ENCODE data around the gene IL20RA.
"Not testable (repeated sequence)": the region's sequence is repeated elsewhere in the genome, so short reads cannot be mapped to it uniquely, and the experiment has no call there.

The IL20RA gene

DNA sequence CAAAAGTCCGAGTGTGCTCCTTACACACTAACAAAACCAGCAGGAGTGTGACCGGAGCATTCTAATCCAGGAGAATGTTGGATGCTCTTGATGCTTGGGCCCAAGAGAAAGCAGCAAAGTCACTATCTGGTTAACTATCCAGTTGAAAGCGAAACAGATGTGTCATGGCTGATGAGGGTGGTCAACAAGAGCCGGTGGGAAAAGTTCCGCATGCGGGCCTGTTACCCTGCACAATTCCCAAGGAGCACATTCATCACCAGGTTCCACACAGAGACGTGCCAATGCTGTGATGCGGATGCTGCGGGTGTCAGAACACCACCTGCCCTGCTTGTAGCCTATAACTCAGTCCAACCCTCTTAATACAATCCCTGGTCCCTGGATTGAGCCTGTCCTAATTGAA is 38.7 kb downstream of the IL20RA start:
- no peak for DNase-seq

DNA sequence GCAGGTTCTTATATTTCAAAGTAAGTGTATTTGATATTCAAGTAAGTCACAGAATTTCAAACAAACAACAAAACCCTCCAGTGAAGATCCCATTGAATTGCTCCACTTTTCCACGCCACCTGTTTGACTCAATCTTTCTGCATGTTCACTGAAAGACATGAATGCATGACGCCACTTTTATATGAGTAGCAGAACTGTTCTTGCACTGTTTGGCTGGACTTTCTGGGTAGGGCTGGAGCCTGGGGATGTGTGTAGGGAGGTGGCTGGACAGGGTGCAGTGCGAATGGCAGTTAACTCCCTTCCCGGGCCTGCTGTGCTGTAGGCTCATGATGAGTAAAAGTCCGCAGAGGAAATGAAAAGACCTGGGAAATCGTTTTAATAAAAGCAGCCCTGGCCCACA is 39.7 kb downstream of the IL20RA start:
- DNase-seq: no peak

DNA sequence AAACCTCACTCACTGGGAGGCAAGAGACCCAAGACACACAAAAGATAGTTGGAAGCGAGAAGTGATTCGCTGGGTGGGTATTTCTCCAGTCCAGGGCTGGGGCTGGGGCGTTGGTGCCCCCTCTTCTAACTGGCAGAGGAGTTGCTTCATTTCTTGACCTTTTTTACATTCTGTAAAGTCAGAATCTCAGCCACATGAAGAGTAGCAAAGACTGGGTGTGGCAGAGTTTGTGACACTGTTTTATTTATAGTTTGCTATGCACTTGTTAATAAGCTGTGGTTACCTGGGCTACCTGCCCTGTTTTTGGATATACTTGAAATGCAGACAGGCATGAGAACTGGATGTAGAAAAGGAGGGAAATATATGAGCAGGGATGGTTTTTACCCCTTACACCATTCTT is 42.3 kb downstream of the IL20RA start:
- no peak for DNase-seq

DNA sequence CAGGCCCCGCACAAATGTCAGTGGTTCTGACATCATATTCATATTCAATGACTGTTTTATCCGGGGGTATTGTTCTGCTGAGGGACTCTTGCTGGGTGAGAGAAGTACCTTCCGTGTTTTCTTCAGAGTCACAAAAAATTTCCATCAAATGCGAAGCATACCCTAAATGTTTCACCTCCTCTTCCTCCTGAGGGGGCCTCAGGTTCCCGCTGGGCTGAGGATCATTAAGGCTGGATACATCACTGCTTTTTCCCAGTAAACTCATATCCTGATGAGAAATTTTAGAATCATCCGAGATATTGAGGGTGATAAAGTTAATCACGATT is 42.8 kb downstream of the IL20RA start:
- DNase-seq: no peak

DNA sequence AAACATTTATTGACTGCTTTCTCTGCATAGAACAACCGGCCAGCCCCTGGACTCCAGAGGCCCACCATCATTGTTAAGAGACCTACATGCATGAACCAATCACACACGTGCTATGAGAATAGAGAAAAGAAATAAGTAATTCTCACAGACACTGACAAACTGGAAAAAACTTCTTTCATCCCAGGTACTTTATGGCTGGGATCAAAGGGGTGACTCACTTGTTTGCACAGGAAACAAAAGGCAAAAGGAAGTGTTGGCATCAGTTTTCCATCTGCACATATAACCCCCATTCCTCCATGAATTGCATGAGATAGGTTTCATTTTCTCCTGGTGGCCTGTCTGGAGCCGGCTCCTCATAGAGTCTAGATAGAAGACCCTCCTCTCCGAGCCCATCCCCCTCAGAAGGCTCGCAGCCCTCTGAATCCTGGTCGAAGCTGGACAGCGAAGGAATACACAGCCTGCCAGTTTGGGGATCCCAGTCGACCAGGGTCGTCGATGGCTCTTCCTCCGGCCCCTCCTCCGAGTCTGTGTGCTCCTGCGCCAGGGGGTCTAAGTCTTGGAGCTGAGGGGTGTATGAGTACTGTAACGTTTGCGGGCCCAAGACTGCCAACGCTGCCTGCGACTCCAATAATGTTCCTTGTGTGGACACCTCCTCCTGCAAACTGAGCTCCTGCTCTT is 43.3 kb downstream of the IL20RA start:
- no peak for DNase-seq

DNA sequence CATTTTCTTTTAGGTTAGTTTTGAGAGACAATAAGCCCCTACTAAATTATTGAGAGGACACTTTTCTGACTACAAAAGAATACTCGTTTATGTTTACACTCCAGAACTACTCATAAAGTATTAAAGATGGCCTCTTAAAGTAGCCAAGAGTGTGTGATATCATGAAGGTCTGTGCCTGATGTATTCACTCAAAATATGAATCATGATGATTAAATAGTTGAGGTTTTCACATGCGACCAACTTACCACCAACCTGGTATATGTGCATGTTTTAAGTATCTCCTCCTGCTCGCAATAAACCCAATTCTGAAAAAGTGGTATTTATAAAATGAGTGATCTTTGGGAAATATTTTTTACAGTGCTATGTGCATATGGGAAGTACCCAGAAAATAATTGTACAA is 43.9 kb downstream of the IL20RA start:
- no peak for DNase-seq

DNA sequence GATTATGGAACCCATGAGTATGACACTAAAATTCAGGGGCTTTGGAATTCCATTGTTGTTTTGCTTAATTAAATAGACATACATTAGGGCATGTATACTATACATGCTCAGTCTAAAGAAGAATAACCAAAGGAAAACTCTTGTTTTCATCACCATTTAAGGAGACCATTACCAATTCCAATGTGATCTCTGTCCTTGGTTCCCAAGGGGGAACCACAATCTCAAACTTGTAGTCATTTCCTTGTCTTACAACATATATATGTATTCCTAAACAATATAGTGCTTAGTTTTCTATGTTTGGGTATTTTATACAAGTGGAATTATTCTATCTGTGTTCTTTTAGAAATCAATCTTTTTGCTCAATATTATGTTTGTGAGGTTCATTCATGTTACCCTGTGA is 49.2 kb downstream of the IL20RA start:
- no peak for DNase-seq

DNA sequence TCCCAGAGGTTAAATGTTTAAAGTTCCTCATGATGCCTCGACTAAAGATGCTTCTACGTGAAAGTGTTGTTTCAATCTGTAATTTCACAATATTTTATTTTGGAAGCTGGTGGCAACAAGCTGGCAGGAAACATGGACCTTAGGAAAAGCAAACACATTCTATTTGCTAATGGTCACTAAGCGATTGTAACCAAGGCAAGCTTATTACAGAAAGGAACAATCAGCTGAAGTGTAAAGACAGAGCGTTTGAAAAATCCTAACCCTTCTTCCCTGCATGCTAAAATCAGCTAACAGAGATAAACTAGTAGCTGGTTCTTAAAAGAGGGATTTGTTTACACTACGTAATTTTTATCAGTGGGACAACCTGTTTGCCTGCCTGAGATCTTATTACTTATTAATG is 50.0 kb downstream of the IL20RA start:
- DNase-seq: no peak

DNA sequence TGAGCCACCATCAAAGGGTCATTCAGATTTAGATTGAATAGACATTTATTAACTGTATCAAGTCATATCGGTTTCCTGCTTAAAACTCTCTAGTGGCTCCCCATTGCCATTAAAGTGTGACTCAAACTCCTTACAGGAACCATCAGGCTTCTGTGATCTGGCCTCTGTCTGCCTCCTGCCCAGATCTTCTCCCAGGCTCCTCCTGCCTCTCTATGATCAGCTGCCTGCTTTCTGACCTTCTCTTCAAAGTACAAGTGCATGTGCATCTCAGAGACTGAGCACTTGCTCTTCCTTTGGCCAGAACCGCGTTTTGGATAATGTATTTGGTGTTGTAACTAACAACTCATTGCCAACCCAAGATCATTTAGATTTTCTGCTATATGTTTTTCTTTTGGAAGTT is 52.7 kb downstream of the IL20RA start:
- DNase-seq: no peak

DNA sequence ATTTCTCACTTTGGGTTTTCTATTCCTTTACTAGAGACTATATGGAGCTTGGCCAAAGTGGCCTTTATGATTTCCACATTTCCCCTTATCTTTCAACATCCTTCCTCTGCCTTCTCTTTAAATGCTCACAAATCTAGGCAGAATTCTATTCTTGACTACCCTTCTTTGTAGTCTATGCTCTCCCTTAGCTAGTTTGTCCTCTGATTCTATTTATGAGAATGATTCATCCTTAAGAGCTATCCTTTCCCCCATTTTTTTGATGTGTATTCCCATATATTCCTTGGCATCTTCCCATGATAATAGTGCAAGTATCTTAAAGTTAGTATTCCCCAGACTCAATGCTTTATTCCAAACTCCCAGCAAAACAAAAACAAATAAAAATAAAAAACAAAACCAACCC is 53.1 kb downstream of the IL20RA start:
- no peak for DNase-seq

DNA sequence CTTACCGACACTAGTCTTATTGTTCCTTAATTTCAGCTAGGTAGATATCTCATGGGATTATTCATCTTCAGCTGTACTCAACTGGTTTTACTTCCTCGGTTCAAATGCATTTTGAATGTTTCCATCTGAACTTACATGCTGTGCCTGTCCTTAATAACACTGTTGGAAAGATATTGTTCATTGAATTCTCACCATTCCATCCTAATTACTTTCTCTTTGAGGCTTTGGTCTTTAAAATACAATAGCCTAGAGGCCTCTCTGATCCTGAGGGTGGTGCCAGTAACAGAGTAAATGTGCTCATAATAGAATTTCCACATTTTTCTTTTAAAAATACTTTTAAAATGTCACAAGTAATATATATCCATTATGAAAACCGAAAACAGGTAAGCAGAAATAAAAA is 54.0 kb downstream of the IL20RA start:
- DNase-seq: no peak

DNA sequence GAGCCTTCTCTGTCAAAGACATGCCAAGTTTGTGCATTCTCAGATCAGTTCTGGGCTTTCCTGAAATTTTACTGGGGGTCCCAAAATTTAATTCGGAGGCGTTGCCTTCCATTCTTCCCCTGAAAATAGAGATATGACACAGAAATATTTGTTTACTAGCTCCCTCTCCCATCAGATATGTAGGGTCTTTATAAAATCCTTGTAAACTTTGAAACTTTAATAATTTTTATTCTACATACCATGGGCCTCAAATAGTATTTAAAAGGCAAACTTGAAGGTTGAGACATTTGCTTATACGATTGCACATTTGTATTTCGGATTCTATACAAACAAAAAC is 54.6 kb downstream of the IL20RA start:
- DNase-seq: no peak

DNA sequence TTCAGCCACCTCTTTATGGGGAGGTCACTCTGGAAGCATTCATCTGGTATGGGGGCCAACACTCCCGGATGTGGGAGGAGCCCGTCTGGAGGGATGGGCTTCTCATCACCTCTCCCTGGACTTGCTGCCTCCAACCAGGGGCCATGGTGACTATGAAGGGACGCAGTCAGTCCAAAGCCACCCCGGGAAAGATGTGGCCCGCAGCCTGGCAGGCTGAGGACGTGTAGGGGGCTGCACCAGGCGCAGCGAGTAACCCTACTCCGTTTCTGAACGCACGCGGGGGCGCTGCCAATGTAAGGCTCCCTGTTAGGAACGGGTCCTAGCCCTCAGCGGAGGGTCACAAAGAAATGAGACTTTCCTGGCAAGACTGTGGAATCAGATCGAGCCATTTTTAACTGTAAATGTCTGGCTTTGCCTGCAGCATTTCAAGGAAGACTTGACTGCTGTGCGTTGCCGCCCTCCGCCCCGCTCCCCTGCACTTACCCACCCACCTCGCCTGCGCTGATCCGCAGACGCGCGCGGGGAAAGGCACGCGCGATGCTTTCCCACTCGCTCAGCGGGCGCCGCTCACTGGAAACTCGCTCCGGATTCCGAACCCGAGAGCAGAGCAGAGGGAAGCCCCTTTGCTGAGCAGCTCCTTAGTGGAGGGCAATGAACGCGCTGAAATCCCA is 55.1 kb downstream of the IL20RA start:
- no peak for DNase-seq

DNA sequence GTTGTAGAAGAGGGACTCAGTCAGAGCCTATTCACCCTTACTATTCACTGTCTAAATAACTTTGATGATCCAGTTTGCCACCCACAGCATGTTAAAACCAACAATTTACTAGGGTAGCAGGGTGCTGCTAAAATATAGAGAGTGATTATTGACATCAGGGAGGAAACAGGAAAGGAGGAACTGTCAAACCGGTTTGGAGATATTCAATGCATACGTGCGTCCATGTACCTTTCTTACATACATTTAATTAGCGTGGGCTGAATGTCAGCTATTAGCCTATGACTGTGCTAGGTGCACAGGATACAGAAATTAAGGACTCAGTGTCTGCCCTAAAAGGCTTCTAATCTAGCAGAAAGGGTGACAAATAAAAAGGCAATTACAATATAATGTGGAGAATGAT is 57.2 kb downstream of the IL20RA start:
- no peak for DNase-seq

DNA sequence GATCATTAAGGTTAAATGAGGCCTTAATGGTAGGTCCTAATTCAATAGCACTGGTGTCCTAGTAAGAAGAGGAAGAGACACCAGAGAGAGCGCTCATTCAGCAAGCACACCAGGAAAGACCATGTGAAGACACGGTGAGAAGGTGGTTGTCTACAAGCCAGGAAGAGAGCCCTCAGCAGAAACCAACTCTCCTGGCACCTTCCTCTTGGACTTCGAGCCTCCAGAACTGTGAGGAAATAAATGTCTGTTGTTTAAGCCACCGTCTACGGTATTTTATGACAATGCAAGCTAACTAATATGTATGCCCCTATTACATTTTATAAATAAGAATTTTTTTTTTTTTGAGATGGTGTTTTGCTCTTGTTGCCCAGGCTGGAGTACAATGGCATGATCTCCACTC is 59.3 kb downstream of the IL20RA start:
- no peak for DNase-seq

DNA sequence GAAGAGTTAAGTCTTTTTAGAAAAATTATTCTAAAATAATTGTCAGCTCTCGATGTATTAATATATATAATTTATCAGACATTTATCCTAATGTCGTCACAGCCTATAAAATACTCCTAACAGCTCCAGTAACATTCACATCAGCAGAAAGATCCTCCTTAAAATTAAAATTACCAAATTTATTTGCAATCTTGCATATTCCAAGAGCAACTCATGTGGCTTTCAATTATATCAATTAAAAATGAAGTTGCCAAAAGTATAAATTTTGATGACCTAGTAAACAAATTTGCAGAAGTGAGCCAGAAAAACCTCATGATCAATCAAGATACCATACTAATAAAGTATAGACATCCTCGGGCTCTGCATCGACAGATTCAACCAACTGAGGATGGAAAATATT is 60.2 kb downstream of the IL20RA start:
- DNase-seq: no peak

DNA sequence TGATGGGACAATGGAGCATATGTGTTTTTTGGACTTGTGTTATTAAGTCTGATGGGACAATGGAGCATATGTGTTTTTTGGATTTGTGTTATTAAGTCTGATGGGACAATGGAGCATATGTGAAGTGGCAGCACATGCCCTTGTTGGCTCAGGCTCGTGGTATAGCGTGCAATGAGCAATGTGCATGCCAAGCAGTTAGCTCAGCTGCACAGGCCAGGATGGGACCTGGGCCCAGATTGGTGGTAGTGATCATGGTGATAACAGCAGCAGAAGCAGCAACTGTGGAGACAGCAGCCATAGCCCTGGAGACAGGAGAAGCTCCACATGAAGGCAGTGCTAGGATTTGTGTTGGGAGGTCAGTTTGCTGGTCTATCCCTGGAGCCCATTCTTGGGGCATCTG is 61.1 kb downstream of the IL20RA start:
- no peak for DNase-seq

DNA sequence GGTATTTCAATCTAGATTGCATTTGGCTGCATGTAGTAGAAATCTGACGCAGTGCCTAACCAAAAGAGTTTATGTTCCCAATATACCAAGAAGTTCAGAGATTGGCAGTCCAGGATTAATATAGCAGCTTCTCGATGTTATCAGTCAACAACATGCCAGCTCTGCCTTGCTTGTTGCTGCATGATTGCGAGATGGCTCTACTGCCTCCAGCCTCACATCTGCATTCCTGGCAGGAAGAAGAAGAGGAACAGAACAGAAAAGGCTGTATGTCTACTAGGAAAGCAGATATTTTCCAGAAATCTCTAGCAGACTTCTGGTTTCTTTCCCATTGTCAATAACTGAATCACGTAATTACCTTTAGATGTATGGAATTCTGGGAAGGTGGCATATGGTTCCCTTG is 61.8 kb downstream of the IL20RA start:
- DNase-seq: no peak

DNA sequence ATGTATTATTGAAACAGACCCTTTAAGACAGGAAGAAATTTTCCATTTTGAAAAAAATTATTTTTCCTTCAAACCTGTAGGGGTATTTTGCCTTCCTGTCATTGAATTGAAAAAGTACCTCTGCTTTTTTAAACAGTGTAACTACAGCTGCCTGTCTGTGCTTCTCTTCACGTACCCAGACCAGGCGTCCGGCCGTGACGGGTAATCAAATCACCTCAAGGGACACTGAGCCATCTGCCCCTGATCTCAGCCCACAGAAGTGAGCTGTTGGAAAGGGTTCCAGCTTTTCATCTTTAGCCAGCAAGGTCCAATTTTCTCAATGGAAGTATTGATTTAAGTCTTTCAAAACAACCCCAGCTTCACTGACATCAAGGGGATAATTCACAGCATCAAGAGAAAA is 64.7 kb downstream of the IL20RA start:
- no peak for DNase-seq

DNA sequence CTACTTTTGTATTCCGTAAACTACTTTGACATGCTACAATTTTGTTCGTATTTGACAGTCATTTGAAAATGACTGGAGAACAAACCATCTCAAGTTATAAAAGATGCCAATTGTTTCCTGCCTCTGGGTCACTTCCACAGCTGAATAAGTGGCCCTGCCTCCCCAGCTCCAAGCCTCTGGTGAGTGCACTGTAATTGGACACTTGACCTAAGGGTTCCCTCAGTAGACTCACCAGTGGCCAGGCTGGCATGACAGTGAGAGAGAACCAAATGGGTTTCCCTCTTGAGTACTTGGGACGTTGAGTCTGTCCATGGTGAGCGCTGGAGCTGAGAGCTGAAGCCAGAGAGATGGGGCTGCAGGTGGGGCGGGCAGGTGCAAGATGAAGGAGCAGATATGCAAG is 65.6 kb downstream of the IL20RA start:
- DNase-seq: no peak

DNA sequence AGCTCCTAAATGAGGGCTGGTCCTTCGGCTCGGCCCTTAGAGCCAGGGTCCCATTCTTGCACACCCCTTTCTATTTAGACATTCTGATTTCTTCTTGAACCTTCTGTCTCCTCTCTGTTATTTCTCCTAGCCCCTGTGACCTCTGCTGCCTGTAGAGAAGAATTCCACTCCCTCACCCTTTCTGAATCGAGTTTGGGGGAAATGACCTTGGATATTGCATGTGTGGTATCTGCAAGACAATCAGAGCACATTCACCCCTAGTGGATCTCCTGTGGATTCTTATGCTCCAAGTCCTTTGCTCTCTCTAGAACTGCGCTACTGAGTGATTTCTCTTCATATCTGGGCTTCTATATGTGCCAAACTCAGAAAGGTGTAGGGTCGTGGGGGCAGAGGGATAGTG is 67.7 kb downstream of the IL20RA start:
- no peak for DNase-seq

DNA sequence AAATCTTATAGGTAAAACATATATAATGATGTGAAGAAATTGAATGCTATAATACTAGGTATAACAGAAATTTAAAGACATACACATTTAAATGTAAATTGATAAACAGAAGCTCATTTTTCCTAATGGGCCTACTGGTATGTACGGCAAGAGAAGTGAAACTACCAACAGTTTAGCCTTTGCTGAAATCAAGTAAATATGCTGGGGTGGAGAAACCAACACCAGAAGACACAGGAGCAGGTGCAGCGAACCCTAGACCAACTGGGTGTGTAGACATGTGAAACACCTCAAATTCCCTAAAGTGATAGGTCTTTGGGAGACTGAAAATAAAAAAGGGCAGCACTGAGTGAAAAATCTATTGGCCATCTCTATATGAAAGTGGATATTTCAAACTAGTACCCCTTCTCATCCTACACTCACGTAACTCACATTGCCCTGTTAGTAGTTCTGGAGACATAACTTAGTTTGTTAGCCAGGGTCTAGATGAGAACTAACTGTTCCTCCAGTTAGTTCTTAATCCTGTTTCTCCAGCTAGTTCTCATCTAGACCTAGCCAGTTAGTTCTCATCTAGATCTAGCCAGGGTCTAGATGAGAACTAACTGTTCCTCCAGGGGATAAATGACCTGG is 69.6 kb downstream of the IL20RA start:
- DNase-seq: no peak

DNA sequence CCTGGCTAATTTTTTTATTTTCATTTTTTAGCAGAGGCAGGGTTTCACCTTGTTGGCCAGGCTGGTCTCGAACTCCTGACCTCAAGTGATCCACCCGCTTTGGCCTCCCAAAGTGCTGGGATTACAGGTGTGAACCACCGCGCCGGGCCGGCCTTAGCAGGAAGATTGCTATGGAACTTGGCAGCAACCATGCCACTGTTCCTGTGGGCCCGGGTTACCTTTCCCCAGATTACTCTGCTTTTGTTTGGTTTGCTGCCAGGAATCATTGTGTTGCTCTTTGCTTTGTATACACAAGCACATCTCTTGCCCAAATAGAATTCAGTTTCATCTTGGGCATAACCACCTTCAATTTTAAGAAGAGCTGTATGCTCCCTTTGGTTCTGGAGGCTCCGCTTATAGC is 71.0 kb downstream of the IL20RA start:
- DNase-seq: not testable (repeated sequence)

DNA sequence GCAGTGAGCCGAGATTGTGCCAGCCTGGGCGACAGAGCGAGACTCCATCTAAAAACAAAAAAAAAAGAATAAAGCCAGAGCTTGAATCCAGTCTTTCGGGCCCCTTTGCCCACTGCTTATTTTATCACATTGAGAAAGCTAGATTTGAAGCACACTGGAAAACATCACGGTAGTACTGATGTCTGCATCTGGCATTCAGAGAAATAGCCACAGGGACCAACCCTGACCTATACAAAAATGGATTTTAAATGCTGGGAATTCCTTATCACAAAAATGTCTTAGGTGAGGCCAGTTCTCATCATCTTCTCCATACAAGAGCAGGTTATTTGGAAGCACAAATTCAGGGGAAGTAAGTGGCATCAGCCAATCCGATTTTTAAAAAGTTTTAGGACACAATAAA is 73.2 kb downstream of the IL20RA start:
- no peak for DNase-seq

DNA sequence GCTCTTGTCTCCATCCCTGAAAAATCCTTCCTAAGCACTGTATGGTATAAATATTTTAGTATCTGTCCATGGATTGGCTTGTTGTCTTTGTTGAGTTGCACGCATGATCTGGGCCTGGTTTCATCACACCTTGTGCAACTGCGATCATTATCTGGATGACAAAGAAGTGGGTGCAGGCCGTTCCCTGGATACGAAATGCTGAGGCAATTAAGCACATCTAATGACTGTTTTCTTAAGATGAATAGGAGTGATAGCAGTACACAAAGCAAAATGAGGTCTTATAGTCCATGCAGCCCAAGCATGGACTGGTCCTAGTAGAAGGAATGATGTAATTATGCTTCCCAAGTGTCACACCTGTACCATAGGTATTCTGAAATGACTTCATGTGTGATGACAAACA is 74.8 kb downstream of the IL20RA start:
- DNase-seq: no peak
